HFF-Myc (cell line): Measurements from ENCODE around the gene LARGE1.

Experiments
- DNase-seq: peaks from one replicate; pipeline ENCODE4 v3.0.0-alpha.2; 2011; ENCODE audit warnings: low read depth; ENCODE audit errors: extremely low read depth
- H3K4me3 ChIP-seq: replicated peaks from 2 replicates; pipeline ENCODE4 v1.5.1; 2011; ENCODE audit warnings: low read depth, mild to moderate bottlenecking, control low read depth, low read length
- CTCF ChIP-seq: IDR thresholded peaks from 2 replicates; pipeline ENCODE4 v1.5.1; 2012; ENCODE audit warnings: mild to moderate bottlenecking, low read depth, low read length, control low read depth; ENCODE audit errors: missing control alignments

LARGE1 gene

GRCh38 chr22:33896575-33897447 lies 23.5 kb downstream of the LARGE1 start:
- no peak overlapping the region for H3K4me3 ChIP-seq
- no peak for TF ChIP-seq CTCF
- DNase-seq = no peak

GRCh38 chr22:33896154-33896553 lies 24.1 kb downstream of the LARGE1 start:
- DNase-seq = no peak
- H3K4me3 ChIP-seq = no peak overlapping the region
- no peak for TF ChIP-seq CTCF

- no peak overlapping the region for H3K4me3 ChIP-seq
- no peak for TF ChIP-seq CTCF
- no peak for DNase-seq
Measured at GRCh38 chr22:33895444-33895843, 24.8 kb downstream of the LARGE1 start.

- no peak for TF ChIP-seq CTCF
- no peak overlapping the region for H3K4me3 ChIP-seq
- no peak for DNase-seq
Measured at GRCh38 chr22:33894515-33894914, 25.8 kb downstream of the LARGE1 start.

- no peak for TF ChIP-seq CTCF
- no peak overlapping the region for H3K4me3 ChIP-seq
- DNase-seq = no peak
Measured at GRCh38 chr22:33894036-33894435, 26.2 kb downstream of the LARGE1 start.

- DNase-seq = no peak
- H3K4me3 ChIP-seq = no peak overlapping the region
- TF ChIP-seq CTCF = no peak
Measured at GRCh38 chr22:33893512-33893911, 26.8 kb downstream of the LARGE1 start.
